Body of pancreas (tissue), 4 donors: Measurements from ENCODE around the gene TGFBR3.

Experiments
- POLR2A ChIP-seq, 3 donors: fragments of 450-650 bp; IDR thresholded peaks; one replicate each; pipeline ENCODE4 v1.6.1; 2016; ENCODE audit warnings: antibody characterized with exemption in 3 of 3, mild to moderate bottlenecking in 2 of 3
- TF ChIP-seq, protein P1 (sequence below), 7 experiments: fragments of 450-650 bp in 4 of 7; fragments of 200-600 bp in 3 of 7; sonication (generic) in 3 of 7; IDR thresholded peaks; one replicate each; pipeline ENCODE4 v1.5.1; 2016 to 2019; ENCODE audit warnings: antibody characterized with exemption in 7 of 7

GRCh38 chr1:91764471-91765115 lies 121.4 kb downstream of the TGFBR3 start:
- TF ChIP-seq, protein P1, sequence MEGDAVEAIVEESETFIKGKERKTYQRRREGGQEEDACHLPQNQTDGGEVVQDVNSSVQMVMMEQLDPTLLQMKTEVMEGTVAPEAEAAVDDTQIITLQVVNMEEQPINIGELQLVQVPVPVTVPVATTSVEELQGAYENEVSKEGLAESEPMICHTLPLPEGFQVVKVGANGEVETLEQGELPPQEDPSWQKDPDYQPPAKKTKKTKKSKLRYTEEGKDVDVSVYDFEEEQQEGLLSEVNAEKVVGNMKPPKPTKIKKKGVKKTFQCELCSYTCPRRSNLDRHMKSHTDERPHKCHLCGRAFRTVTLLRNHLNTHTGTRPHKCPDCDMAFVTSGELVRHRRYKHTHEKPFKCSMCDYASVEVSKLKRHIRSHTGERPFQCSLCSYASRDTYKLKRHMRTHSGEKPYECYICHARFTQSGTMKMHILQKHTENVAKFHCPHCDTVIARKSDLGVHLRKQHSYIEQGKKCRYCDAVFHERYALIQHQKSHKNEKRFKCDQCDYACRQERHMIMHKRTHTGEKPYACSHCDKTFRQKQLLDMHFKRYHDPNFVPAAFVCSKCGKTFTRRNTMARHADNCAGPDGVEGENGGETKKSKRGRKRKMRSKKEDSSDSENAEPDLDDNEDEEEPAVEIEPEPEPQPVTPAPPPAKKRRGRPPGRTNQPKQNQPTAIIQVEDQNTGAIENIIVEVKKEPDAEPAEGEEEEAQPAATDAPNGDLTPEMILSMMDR (IDR thresholded peaks at IDR 0.05): no peak
- no peak for TF ChIP-seq POLR2A (IDR thresholded peaks at IDR 0.05)
